ENCODE data around the gene GOLPH3.
"Not testable (repeated sequence)": the region's sequence is repeated elsewhere in the genome, so short reads cannot be mapped to it uniquely, and the experiment has no call there.

GOLPH3 gene

GRCh38 chr5:32080565-32080964, 93.6 kb downstream of the GOLPH3 start:
- not testable (repeated sequence) for H3K4me3 Mint-ChIP-seq; H3K27me3 Mint-ChIP-seq; H3K9me3 Mint-ChIP-seq; H3K27ac Mint-ChIP-seq; H3K4me1 Mint-ChIP-seq (ENCODE audit: low read depth in 2 of 2); ATAC-seq (replicated peaks); H3K36me3 Mint-ChIP-seq (ENCODE audit: insufficient read depth); DNase-seq

- ATAC-seq (replicated peaks); H3K27ac Mint-ChIP-seq; H3K36me3 Mint-ChIP-seq (ENCODE audit: insufficient read depth); DNase-seq; H3K27me3 Mint-ChIP-seq; H3K9me3 Mint-ChIP-seq; H3K4me3 Mint-ChIP-seq; H3K4me1 Mint-ChIP-seq (ENCODE audit: low read depth in 2 of 2): not testable (repeated sequence)
Measured at GRCh38 chr5:32078855-32079254, 95.3 kb downstream of the GOLPH3 start.

- Mint-ChIP-seq H3K9me3 (no peaks in the 10 kb centered on the region), H3K36me3 (ENCODE audit: insufficient read depth) (peaks cover 3% of the 10 kb centered on the region), H3K27me3 (no peaks in the 10 kb centered on the region), H3K4me1 (ENCODE audit: low read depth in 2 of 2) (no peaks in the 10 kb centered on the region), H3K27ac (no peak overlapping the region), H3K4me3 (no peak overlapping the region)
- DNase-seq = peak in 1 of 3 experiments; percentile 22
- ATAC-seq (replicated peaks) = no peak
Measured at GRCh38 chr5:32076699-32077695, 97.1 kb downstream of the GOLPH3 start.
